ENCODE data around the gene CELSR3. TPM values are rescaled to one million over a fixed set of nuclear protein-coding genes. Genes with fewer than 3 reads are reported as not detected.

Gene CELSR3, protein sequence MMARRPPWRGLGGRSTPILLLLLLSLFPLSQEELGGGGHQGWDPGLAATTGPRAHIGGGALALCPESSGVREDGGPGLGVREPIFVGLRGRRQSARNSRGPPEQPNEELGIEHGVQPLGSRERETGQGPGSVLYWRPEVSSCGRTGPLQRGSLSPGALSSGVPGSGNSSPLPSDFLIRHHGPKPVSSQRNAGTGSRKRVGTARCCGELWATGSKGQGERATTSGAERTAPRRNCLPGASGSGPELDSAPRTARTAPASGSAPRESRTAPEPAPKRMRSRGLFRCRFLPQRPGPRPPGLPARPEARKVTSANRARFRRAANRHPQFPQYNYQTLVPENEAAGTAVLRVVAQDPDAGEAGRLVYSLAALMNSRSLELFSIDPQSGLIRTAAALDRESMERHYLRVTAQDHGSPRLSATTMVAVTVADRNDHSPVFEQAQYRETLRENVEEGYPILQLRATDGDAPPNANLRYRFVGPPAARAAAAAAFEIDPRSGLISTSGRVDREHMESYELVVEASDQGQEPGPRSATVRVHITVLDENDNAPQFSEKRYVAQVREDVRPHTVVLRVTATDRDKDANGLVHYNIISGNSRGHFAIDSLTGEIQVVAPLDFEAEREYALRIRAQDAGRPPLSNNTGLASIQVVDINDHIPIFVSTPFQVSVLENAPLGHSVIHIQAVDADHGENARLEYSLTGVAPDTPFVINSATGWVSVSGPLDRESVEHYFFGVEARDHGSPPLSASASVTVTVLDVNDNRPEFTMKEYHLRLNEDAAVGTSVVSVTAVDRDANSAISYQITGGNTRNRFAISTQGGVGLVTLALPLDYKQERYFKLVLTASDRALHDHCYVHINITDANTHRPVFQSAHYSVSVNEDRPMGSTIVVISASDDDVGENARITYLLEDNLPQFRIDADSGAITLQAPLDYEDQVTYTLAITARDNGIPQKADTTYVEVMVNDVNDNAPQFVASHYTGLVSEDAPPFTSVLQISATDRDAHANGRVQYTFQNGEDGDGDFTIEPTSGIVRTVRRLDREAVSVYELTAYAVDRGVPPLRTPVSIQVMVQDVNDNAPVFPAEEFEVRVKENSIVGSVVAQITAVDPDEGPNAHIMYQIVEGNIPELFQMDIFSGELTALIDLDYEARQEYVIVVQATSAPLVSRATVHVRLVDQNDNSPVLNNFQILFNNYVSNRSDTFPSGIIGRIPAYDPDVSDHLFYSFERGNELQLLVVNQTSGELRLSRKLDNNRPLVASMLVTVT (N-terminal part only)
- total RNA-seq (2022; extraction: Qiagen RNA extraction) = 3.1 to 4.6 TPM (median 3.9 TPM) in 5 replicates

DNA sequence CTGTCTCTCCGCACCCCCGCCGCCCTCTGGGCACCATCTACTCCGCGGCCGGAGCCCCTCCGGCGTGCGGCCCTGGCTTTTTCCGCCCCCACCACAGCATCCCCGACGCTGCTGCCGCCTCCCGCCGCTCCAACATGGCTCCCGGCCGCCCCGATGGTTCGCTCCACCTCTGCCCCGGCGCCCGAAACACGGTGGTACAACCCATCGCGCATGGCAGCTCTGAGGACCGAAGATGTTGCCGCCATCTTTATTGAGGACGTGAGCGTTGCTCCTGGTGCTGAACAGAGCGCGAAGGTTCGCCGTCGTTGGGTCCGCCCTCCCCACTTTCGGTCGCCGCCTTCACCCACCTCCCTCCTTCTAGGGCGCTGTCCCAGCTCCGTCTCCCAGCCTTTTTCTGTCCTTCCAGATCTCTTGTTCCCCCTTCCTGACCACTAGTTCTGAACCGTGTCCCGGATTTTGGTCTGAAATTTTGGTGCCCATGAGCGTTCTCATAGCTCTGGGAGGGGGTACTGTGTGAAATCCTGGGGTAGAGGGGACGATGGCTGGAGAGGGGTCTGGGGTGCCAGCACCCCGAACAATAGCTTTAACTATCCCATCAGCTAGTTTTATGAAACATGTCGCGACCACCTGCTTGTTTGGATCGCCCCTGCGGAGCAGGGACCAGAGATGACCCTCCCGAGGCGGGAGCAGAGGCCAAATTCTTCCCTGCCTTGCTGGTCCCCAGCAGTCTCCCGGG, at the start of gene CELSR3:
Gene CELSR3 (minus strand): TSS at position 134 of the 736 bp plus-strand sequence. CDS start 252 bp downstream, outside the sequence.

DNA sequence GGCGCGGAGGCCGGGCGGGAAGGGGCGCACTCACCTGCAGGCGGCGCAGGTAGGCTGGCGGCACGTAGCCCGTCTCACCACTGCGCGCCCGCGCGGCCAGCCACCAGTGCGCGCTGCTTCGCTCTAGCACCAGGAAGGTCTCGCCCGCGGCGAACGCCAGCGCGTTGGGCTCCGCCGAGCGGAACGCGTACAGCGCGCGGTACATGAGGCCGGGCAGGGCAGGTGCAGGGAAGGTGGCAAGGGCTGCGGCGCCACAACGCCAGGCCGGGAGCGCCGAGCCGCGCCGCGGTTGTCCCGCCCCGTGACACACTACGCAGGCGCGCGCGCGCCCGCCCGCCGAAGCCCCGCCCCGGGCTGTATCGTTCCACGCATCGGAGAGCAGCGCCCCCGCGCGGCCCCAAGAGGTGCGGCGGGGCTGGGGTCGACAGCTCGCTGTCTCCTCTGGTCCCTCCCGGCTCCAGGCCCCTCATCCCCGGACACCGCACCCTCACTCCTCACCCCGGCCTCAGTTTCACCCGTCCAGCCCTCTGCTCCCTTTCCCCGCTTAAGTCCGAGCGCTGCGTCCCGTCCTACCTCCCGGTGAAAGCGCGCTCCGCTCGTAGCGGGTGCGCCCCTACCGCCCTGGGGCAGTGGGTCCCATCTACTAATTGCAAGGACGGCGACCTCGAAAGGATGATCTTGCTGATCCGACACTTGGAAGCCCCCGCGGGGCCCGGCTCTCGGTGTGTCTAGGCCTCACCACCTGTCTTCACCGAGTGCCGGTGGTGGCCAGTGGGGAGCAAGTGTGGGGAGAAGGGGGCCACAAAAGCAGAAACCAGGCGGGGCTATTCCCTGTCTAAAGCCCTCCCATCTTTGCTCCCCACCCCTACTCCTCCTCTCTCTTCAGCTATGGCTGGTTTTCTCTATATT, 23.2 kb upstream of the CELSR3 start, which contains the start of gene NCKIPSD:
Gene NCKIPSD (minus strand): TSS at position 313 of the 909 bp plus-strand sequence. CDS start 108 bp downstream, at position 205.

DNA sequence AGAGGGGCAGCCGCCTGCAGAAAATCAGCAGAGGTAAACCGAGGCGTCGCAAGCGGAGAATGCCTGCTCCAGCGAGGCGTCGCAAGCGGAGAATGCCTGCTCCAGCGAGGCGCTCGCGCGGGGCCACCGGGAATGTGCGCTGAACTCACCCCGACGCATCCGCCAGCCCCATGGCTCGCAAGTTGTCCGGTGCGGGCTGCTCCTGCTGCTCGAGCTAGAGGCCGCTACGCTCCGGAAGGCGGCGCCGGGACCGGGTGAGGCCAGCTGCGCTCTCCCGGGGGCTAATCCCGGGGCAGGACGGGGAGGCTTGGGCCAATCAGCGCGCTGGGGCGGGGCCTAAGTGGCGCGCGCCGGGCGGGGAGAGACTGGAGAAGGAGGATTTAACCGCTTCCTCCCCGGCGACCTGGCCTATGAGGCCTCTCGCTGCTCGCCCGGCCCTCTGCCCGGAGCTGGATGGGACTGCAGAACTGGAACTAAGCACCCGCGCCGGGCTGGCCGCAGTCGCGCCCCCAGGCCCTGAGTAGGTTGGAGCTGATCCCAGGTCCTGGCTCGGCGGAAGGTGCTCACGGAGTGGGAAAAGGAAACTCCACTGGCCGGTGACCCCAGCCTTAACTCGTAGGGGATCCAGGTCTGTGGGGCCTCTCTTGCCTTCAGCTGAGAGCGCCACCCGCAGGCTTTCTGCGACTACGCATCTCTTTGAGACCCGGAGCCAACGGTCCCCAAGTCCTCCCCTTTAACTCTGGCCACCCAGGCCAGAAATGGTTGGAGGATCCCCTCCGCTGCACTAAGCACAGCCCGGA, 27.3 kb downstream of the CELSR3 start, which contains the start of gene SLC26A6:
Gene SLC26A6 (minus strand): TSS at position 240 of the 800 bp plus-strand sequence. CDS start 68 bp downstream, at position 172.

DNA sequence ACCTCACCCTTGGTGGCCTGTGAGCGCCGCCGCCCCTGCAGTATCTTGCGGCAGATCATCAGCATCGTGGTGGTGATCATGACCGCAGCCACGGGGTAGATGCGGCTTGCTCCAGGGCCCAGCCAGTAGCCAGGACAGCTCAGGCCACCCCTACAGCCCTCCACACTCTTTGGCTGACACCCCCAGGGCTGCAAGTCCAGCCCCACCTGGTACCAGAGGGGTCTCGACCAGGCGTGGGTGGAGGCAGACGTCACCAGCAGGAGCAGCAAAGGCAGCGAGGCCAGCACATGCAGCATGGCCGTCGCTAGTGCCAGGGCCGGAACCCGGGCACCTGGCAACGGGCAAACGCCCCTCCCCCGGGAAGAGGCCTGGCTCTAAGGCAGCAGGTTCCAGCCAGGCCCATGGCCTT, 41.2 kb downstream of the CELSR3 start, which contains the start of gene TMEM89:
Gene TMEM89 (minus strand): TSS at position 309 of the 409 bp plus-strand sequence. CDS start 13 bp downstream, at position 296.

DNA sequence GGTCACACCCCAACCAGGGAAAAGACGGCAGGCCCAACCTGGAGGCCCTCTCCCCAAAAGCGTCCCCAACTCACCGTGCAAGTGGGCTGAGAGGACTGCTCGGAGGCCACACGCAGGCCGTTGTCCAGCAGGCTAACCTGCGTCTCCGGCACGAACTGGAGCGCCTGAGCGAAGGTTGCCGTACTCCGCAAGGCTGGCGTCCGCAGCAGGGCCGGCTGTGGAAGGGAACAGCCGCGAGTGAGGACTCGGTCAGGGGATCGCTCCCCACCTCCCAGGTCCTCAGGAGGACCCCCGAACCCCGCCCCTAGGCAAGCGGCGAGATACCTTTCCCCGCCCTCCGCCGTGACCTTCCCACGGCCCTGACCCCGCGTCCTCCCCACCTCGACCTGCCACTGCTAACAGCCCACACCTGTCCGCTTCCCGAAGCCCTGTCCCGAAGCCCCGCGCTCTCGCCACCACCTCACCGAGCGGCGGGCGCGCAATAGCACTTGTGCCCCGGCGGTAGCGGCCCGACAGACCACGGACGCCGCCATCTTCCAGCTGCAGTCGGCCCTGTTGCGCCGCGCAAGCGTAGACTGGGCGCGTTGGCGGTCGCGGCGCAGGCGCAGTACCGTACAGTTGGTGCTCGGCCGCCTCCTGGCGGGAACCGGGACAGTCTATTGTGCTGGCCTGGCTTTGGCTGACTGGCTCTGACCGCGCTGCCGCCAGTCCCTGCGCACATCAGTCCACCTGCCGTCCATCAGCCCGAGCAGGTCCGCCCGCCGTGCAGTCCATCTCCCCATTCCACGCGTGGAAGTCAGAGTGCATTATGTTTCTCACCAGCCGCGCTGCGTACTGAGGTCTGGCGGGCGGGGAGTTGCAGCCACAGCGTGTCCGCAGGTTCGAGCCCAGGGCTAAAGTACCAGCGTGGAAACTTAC, 53.3 kb downstream of the CELSR3 start, which contains the start of gene UQCRC1:
Gene UQCRC1 (minus strand): TSS at position 559 of the 918 bp plus-strand sequence. CDS start 26 bp downstream, at position 533.

DNA sequence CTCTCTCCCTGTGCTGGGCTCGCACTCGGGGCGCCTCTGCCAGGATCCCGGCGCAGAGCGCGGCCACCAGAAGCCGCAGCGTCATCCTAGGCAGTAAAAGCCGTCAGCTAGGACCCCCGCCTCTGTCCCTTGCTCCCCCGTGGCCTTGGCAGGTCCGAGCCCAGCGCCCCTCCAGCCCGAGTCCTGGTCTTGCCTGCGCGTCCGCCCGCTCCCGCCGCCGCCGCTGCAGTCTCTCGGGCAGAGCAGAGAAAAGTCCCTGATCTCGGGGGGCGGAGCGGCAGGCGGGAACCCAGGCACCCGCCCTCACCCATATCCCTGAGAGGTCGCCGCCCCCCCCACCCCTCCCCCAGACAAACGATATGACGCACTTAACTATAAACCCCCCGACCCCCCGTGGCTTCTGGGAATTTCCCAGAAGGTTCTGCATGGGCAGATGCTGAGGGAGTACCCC, 67.6 kb downstream of the CELSR3 start, which contains the start of gene COL7A1:
Gene COL7A1 (minus strand): TSS at position 255 of the 451 bp plus-strand sequence. CDS start 170 bp downstream, at position 85.

Other genes with a start within 250 kb of the CELSR3 start
- gene PLXNB1, start 232.8 kb downstream of the CELSR3 start, total RNA-seq (2022; extraction: Qiagen RNA extraction) = 12.2 to 18.1 TPM (median 14.4 TPM) in 5 replicates
- 26.3 to 28.2 TPM (median 27.5 TPM) in 5 replicates for gene CCDC51, start 222.8 kb downstream of the CELSR3 start, total RNA-seq (2022; extraction: Qiagen RNA extraction)
- gene TMA7, start 222.6 kb downstream of the CELSR3 start, total RNA-seq (2022; extraction: Qiagen RNA extraction) = 257 to 329 TPM (median 291 TPM) in 5 replicates
- gene ATRIP, start 216.1 kb downstream of the CELSR3 start, total RNA-seq (2022; extraction: Qiagen RNA extraction) = 8.4 to 10.0 TPM (median 9.0 TPM) in 5 replicates
- 98.8 to 129 TPM (median 125 TPM) in 5 replicates for gene SHISA5, start 158.7 kb downstream of the CELSR3 start, total RNA-seq (2022; extraction: Qiagen RNA extraction)
- 9.9 to 11.9 TPM (median 10.3 TPM) in 5 replicates for gene PFKFB4, start 106.1 kb downstream of the CELSR3 start, total RNA-seq (2022; extraction: Qiagen RNA extraction)
- gene UCN2, start 99.1 kb downstream of the CELSR3 start, total RNA-seq (2022; extraction: Qiagen RNA extraction) = 5.9 to 8.7 TPM (median 8.2 TPM) in 5 replicates
- 101 to 162 TPM (median 145 TPM) in 5 replicates for gene COL7A1, start 67.6 kb downstream of the CELSR3 start, total RNA-seq (2022; extraction: Qiagen RNA extraction)
- gene UQCRC1, start 53.2 kb downstream of the CELSR3 start, total RNA-seq (2022; extraction: Qiagen RNA extraction) = 172 to 207 TPM (median 176 TPM) in 5 replicates
- gene TMEM89, start 41.1 kb downstream of the CELSR3 start, total RNA-seq (2022; extraction: Qiagen RNA extraction) = 0.10 to 0.21 TPM (median 0.15 TPM) in 3 of 5 replicates, not detected in the others
- 12.3 to 18.7 TPM (median 14.3 TPM) in 5 replicates for gene SLC26A6, start 27.4 kb downstream of the CELSR3 start, total RNA-seq (2022; extraction: Qiagen RNA extraction)
- 8.7 to 13.5 TPM (median 11.4 TPM) in 5 replicates for gene NCKIPSD, start 23.0 kb upstream of the CELSR3 start, total RNA-seq (2022; extraction: Qiagen RNA extraction)
- 52.7 to 55.5 TPM (median 54.6 TPM) in 5 replicates for gene IP6K2, start 54.3 kb upstream of the CELSR3 start, total RNA-seq (2022; extraction: Qiagen RNA extraction)
- gene PRKAR2A, start 185.0 kb upstream of the CELSR3 start, total RNA-seq (2022; extraction: Qiagen RNA extraction) = 15.5 to 20.2 TPM (median 18.7 TPM) in 5 replicates
- 10.3 to 11.5 TPM (median 10.7 TPM) in 5 replicates for gene SLC25A20, start 236.0 kb upstream of the CELSR3 start, total RNA-seq (2022; extraction: Qiagen RNA extraction)

Measured in A549 treated with AZD2906 at 1 μM for 4 hours (cell line).